GM21717 (cell line): ENCODE data around the gene FCRL6.

ENCODE experiments used
- ATAC-seq: cut with Tn5 transposase; IDR thresholded peaks from one replicate; pipeline ENCODE4 v1.9.1; 2021; ENCODE audit warnings: mild to moderate bottlenecking, moderate library complexity; ENCODE audit not compliant: unreplicated experiment

FCRL6 gene

DNA sequence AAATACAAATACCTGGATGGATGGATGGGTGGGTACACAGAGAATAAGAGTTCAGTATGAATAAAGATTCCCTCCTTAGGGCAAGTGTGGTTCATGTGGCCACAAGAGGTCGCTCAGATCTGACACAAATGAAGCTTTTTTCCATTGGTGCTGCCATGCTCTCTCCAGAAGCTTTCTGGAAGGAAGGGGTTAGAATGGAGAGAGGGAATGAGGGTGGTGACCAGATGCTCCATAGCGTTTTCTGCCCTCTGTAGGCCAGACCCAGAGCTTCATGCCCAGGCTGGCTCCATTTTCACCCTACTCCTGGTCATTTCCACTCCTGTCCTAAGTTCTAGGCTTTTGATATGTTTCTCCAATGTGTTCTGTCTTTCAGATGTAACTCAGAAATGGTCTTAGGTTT is 3.3 kb upstream of the FCRL6 start:
- ATAC-seq: no peak

DNA sequence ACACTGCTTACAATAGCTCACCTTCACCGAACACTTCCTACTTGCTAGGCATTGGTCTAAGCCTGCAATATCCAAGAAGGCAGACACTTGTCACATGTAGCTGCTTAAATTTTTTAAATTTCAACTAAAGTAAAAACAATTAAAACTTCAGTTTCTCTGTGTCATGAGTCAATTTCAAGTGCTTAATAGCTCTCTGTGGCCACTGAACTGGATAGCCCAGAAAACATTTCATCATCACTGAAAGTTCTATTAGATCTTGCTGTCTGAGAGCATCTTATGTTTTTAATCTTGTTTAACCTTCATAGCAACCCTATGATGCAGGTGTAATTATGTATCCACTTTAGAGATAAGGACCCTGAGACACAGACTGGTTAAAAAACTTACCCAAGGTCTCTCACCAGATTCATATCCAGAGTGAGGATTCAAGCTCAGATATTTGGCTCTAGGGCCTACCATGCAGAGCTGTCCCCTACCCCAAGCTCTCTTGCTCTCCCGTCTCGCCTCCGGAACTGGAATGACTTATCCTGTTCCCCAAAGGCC is 2.6 kb upstream of the FCRL6 start:
- no peak for ATAC-seq

DNA sequence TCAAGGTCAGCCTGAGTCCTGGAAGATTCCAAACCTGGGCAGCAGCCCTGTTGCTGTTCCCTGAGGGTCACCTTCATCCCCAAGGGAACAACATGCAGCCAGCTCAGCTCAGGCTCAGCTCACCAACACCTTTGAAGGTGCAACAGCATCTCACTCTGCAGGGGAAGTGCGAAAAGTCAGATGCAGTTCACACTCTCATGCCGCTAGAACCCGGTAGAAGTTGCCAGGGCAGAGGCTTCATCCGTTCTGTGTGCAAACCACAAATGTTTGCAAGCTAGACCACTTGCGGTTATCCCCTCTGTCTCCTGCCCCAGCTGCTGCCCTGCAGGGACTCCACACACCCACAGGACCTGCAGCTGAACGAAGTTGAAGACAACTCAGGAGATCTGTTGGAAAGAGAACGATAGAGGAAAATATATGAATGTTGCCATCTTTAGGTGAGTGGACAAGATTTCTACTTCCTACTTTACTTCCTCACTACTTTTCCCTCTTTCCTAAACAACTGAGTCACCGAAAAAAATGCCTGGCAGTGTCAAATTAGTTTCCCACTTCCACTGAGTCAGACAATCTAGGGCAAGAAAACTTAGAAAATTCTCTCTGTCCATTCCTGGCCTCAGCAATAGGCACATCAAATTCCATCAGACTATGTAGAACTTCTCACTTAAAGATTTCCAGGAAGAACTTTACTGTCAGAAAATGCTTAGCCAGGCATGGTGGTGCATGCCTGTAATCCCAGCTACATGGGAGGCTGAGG is 1.8 kb upstream of the FCRL6 start:
- ATAC-seq: no peak

DNA sequence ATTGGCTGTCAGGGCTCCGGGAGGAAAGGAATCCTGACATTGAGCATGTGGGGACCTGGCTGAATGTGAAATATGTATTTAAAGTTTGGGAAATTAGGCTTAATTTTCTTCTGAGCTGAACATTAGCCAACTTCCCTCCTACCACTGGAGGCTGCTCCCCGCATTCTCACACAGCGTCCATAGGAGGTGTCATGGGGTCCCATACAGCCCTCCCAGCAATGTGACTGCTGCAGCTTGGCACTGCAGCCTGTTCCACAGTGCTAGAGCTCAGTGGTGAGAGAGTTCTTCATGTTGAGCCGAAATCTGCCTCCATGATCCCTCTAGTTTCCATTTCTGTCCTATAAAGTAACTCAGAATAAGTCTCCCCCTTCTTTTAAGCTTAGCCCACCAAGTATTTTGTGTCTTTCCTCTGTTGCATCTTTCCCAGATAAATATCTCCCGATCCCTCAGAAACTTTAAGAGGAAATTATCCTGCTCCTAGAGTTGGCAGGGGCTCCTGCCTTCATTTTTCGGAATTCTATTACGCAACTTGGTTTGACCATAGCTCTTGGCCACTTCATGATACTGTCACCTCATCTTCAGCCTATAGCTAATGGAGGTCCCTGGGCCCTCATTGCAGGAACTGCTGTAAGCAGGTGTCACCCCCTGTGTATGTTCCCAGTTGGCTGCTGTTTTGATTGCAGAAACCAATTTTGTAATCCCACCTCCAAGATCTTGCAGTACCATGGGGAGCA is 2.0 kb downstream of the FCRL6 start:
- ATAC-seq: no peak

DNA sequence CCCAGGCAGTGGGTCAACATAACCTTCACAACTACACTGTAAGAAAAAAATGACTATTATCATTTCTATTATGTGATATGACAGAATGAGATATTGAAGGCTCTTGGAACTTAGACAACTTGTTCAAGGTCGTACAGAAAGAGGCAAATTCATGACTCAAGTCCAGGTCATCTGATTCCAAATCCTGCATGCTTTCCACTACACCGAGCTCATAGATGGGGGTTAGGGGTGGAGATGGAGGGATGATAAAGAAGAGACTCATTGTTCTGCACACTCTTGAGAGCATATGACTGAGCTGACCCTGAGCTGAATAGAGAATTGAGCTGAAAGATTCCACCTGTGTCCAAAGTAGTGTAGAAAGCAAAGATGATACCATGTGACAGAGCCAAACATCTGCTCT is 2.8 kb downstream of the FCRL6 start:
- no peak for ATAC-seq

DNA sequence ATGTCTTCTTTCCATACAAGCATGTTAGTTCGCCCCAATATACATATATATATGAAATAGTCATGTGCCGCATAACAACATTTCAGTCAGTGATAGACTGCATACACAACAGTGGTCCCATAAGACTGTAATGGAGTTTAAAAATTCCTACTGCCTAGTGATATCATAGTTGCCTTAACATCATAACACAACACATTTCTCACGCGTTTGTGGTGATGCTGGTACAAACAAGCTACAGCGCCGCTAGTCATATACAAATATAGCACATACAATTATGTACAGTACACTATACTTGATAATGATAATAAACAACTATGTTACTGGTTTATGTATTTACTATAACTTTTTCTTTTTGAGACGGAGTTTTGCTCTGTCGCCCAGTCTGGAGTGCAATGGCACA is 13.8 kb downstream of the FCRL6 start:
- no peak for ATAC-seq

DNA sequence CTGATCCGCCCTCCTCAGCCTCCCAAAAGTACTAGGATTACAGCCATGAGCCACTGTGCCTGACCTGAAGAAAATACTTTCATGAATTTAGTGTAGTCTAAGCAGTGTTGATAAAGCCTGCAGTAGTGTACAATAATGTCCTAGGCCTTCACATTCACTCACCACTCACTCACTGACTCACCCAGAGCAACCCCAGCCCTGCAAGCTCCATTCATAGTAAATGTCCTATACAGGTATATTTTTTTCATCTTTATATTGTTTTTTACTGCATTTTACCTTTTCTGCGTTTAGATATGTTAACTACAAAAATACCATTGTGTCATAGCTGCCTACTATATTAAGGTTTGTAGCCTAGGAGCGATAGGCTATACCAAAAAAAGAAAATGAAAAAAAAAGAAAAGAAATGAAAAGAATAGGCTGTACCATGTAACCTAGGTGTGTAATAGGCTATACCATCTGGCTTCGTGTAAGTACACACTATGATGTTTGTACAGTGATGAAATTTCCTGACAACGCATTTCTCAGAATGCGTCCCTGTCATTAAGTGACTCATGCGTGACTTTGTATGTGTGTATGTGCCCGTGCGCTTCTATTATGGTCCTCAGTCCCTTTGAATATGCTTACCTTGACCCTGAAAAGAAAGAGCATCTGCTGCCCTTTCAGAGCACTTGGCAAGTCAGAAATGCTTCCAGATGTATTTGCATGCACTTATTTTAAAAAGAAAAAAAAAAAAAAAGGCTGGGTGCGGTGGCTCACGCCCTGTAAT is 15.3 kb downstream of the FCRL6 start:
- ATAC-seq: no peak

DNA sequence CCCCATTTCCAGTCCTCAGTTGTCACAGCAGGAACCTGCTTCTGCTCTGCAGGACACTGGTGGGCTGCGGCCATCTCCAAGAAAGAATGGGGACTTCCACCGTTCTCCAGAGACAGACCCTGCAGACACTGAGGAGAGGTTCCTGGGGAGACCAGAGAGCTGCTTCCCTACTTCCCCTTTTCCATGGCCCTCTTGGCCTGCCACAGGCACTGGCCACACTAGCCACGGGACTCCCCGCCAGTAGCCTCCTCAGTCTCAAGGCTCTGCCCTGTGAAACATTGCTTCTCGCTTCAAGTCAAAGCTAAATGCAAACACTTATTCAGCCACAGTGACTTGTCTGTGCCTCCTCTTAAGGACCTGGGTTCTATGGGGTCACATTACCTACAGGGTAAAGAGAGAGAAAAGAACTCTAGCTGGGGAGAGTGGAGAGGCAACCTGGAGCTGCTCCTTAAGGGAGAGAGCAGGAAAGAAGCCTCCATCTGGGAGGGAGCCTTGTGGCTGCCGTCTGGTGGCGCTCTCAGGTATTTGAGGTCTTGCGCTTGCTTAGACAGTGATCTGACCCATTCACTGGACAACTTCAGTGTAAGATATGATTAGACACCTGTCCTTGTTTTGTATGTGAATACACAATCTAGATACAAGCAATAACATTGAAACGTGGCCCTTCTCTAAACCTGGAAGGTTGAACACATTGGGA is 19.2 kb downstream of the FCRL6 start:
- ATAC-seq: no peak

DNA sequence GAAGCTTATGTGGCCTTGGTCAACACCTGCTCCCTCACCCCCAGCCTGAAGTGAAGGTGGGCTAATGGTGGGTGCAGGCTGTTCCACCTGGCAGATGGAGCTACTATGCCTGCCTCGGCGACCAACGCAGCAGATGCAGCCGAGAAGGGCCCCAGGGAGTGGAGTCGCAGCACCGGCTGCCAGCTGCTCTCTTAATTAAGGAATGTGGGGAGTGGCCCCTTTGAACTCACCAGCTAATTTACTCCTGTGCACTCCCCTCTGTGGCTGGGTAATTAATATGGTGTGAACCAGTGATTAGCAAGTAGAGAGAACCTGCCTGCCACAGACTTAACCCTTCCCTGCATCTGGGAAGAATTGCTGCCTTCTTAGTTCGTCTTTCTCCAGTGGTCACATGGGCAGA is 21.2 kb downstream of the FCRL6 start:
- ATAC-seq: no peak

DNA sequence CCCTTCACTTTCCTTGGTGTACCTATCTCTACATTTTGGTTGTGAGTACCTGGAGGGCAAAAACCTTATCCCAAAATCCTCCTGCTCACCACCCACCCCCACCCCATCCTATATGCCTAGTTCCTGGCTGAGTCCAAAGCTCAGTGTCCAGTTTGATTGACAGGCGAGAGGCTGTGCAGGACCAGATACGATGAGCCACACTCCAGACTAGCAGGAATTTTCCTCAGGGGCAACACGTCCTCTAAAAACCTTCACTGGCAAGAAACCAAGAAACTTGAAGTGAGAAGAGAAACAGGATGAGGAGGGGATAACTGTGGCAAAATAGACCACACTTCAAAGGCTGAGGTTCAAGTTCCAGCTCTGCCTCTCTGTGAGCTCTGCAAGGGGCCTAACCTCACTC is 23.4 kb downstream of the FCRL6 start:
- ATAC-seq: no peak

DNA sequence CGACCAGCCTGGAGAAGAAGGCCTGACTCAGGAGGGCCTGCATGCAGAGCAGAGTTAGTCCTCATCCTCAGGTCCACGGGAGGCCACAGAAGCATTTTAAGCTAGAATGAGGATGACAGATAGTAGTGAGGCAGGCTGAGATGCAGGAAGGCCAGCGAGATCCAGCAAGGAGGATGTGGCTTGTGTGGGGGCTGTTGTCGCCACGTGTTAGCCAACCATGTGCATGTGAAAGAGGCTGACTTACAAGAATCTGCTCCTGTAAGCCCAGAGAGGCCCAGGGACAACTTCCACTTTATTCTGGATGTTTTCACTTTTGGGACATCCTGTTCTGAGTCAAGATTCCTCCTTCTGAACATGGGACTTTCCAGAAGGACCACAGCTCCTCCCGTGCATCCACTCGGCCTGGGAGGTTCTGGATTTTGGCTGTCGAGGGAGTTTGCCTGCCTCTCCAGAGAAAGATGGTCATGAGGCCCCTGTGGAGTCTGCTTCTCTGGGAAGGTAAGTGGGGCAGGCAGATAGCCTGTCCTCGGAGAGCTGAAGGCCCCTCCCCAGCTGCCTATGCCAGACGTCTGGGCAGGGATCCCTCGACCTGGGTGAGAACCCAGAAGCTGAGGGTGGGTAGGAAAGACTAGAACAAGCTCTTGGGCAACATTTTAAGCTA is 24.4 kb downstream of the FCRL6 start, which contains the start of gene SLAMF8:
SLAMF8 (plus strand) TSS at position 433 of the 661 bp plus-strand sequence; CDS start at position 459, 26 bp downstream.
- no peak for ATAC-seq

DNA sequence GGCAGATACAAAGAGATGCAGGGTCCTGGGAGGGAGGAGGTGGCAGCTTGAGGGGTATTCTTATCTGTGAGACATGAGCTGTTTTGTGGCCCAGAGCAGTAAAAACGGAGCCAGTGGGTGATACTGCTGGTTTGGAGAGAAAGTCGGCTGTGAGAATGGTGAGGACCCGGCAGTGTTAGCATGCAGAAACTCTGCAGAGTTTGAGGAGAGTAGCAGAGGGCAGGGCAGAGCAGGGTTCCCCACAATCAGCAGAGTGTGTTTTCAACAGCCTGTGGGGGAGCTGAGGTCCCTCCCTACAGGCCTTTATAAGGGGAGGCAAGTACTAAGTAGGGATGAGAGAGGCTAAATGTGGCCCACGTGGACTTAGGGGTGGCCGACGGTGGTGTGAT is 24.9 kb downstream of the FCRL6 start:
- ATAC-seq: no peak

DNA sequence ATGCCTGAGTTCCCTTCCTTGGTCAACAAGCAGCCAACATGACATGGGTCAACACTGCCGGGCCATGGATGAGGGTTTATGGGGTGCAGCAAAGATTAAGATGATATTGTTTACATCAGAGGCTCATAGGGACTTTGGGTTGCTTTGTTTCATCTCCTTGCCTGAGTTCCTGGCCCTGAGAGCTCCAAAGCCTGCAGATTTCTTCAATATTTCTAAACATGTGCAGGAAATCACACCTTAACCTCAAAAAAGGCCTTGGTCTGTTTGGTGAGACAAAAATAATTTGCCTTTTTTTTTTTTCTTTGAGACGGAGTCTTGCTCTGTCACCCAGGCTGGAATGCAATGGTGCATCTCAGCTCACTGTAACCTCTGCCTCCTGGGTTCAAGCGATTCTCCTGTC is 25.4 kb downstream of the FCRL6 start:
- no peak for ATAC-seq

DNA sequence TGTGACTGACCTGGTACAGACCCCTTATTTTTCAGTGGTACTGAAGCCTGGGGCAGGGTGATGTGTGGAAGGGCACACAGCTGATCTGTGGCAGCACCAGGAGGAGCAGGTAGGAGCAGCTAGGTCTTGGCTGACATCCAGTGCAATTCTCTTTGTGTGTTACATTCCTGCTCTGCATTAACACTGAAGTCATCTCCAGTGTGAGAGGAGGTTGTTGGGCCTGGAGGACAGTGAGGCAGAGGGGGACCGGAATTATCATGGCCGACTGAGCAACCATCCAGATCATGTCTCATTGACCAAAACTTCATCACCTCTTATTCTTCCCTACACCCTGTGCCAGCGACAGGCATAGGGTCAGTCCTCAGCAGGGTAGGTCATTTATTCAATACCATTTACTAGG is 26.0 kb downstream of the FCRL6 start:
- ATAC-seq: no peak

DNA sequence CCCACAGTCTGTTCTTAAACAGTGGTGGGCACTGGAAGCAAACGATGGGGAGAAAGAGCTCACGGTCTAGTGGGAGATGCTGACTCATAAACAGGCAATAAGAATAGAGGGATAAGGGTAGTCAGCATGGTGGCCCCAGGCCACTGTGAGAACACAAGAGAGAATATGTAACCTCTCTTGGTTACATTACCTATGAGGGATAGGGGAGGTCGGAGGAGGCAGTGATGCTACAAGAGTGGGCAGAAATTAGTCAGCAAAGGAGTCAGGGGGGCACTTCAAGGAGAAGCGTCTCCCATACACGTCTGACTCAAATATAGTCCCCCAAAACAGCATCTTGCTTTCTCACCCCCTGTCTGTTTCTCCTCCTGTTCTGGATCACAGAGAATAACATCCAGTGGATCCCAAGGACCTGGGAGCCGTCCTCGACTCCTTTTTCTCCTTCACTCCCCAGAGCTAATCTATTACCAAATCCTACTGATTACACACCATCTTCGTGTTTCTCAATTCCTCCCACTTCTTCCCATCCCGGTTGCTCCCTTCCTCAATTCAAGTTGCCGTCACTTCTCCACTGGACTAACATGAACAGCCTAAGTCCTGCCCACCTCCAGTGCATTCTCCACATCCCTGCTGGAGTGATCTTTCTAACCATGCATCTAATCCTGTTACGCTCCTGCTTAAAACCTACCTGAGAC is 26.6 kb downstream of the FCRL6 start:
- no peak for ATAC-seq

DNA sequence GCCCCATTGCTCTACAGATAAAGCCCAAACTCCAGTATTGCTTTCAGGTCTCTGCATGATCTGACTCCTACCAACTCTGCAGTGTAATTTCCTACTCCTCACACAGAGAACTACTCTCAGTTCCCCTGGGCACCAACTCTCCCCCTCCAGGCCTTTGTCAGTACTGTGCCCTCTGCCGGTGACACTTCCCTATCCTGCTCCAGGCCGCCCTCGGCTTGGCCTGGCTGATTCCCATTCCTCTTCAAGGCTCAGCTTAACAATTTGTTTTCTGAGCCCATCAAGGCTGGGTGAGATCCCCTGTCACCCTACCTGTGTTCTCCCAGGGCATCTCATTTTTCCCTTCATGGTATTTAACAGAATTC is 27.1 kb downstream of the FCRL6 start:
- ATAC-seq: peak; percentile 83

DNA sequence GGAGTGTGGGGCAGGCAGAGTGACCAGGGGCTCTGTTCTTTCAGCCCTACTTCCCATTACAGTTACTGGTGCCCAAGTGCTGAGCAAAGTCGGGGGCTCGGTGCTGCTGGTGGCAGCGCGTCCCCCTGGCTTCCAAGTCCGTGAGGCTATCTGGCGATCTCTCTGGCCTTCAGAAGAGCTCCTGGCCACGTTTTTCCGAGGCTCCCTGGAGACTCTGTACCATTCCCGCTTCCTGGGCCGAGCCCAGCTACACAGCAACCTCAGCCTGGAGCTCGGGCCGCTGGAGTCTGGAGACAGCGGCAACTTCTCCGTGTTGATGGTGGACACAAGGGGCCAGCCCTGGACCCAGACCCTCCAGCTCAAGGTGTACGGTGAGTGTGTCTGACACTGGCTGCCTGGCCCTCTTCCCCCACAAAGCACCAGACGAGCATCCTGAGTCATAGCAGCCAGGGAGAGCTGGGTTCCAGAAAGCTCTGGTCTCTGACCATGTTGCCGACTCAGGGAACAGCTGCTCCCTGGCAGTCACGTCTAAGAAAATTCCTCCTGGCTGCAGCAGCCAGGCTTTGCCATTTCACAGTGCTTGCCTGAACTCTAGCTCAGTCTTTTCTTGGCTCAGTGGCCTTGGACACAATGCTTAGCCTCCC is 27.8 kb downstream of the FCRL6 start:
- ATAC-seq: no peak

DNA sequence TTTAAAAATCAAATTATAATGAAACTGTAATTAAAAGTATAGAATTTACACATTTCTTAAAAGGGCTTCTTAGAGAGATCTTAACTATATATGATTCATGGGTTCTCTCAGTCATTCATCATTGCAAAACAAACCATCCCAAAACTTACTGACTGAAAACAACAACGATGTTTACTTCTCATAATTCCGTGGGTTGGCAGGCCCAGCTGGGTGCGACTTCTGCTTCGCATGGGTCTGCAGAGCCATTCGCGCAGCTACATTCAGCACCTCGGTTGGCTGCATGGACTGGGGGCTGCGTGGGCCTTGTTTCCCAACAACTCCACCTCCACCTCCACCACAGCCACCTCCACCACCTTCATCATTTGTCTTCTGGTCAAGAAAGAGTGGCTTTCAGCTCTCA is 28.6 kb downstream of the FCRL6 start:
- ATAC-seq: no peak

DNA sequence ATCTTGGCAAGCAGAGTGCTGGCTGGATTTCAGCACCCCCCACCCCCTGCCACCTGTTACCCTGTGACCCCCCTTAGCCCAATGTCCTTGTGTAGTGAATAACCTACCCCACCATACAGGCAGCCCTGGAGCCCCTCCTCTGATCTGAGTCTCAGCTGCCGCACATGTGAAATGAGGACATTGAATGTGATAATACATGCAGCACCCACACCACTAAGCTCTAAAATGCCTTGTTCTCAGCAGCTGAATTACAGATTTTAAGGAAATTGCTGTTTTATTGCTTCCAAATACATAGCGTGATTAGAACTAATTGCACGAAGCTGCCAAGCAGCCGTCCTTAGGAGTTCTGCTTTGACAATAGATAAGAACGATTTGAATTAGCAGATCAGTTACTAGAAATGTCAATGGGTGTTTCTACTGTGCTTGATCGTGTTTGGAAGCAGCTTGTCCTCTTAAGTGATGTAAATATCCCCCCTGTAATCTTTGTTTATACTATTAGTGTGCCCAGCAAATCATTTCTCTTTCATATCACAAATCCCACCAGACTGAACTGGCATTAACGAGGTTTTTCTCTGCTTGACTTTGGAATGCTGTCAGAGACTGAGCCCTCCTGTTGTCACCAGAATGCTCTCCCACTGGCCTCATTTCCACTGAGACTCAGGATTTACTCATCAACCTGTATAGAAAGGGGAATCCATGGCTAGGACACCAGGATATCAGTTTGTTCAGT is 29.4 kb downstream of the FCRL6 start:
- no peak for ATAC-seq
